DOHH2 (cell line): Measurements from ENCODE around the gene ZNF304.

Source experiments
- H3F3A ChIP-seq: fragments of 200-600 bp; sonication (generic), shearing (Covaris generic); 2 replicates; pipeline ENCODE4 v1.6.0; 2016; ENCODE audit warnings: antibody characterized with exemption, mild to moderate bottlenecking; ENCODE audit not compliant: control insufficient read depth, insufficient read depth
- H3K27ac ChIP-seq: fragments of 200-600 bp; sonication (generic); 2 replicates; pipeline ENCODE4 v1.5.1; 2014; ENCODE audit warnings: low read depth, mild to moderate bottlenecking, low read length, moderate library complexity
- H3K27me3 ChIP-seq: fragments of 200-600 bp; sonication (generic); 2 replicates; pipeline ENCODE4 v1.6.1; 2014; ENCODE audit warnings: mild to moderate bottlenecking, low read length, mixed read lengths; ENCODE audit not compliant: control insufficient read depth
- H3K36me3 ChIP-seq: fragments of 200-600 bp; sonication (generic); 2 replicates; pipeline ENCODE4 v1.6.1; 2014; ENCODE audit warnings: mild to moderate bottlenecking, low read length, moderate library complexity, mixed read lengths; ENCODE audit not compliant: control insufficient read depth
- H3K4me1 ChIP-seq: fragments of 200-600 bp; sonication (generic); 2 replicates; pipeline ENCODE4 v1.6.1; 2014; ENCODE audit warnings: mild to moderate bottlenecking, low read length, mixed read lengths; ENCODE audit not compliant: control insufficient read depth
- H3K4me2 ChIP-seq: fragments of 200-600 bp; sonication (generic); 2 replicates; pipeline ENCODE4 v1.6.0; 2014; ENCODE audit warnings: mild to moderate bottlenecking, low read length, moderate library complexity
- H3K4me3 ChIP-seq: fragments of 200-600 bp; sonication (generic); 2 replicates; pipeline ENCODE4 v1.5.1; 2014; ENCODE audit warnings: mild to moderate bottlenecking, low read length, mixed read lengths
- H3K79me2 ChIP-seq: fragments of 200-600 bp; sonication (generic); 2 replicates; pipeline ENCODE4 v1.6.1; 2014; ENCODE audit warnings: mild to moderate bottlenecking, low read length, mixed read lengths; ENCODE audit not compliant: control insufficient read depth
- H3K9me2 ChIP-seq: fragments of 200-600 bp; sonication (generic); replicated peaks from 2 replicates; pipeline ENCODE4 v1.6.1; 2014; ENCODE audit warnings: mild to moderate bottlenecking, low read length, mixed read lengths; ENCODE audit not compliant: control insufficient read depth
- H3K9me3 ChIP-seq: fragments of 200-600 bp; sonication (generic); 2 replicates; pipeline ENCODE4 v1.6.1; 2014; ENCODE audit warnings: antibody characterized with exemption, low read length, mixed read lengths; ENCODE audit not compliant: control insufficient read depth, insufficient read depth
- H4K20me1 ChIP-seq: fragments of 200-600 bp; sonication (generic); 2 replicates; pipeline ENCODE4 v1.6.0; 2014; ENCODE audit warnings: low read depth, mild to moderate bottlenecking, antibody characterized with exemption, low read length, moderate library complexity; ENCODE audit not compliant: control insufficient read depth, insufficient read depth
- CTCF ChIP-seq: fragments of 200-600 bp; sonication (generic); IDR thresholded peaks from one replicate; pipeline ENCODE4 v1.5.1; 2014; ENCODE audit warnings: antibody characterized with exemption, mild to moderate bottlenecking, low read depth, low read length; ENCODE audit not compliant: poor library complexity, severe bottlenecking
- EZH2phosphoT487 ChIP-seq: fragments of 200-600 bp; sonication (generic); IDR thresholded peaks from 2 replicates; pipeline ENCODE4 v1.6.1; 2017; ENCODE audit warnings: borderline replicate concordance, mild to moderate bottlenecking, antibody characterized with exemption, low read length, moderate library complexity, mixed read lengths

ZNF304 gene

GRCh38 chr19:57362419-57362818 is 11.3 kb downstream of the ZNF304 start:
- H3K27me3 ChIP-seq, result no peaks in the 10 kb centered on the region
- no peaks in the 10 kb centered on the region for H3K79me2 ChIP-seq
- no peaks in the 10 kb centered on the region for H3K36me3 ChIP-seq
- no peaks in the 10 kb centered on the region for H4K20me1 ChIP-seq
- H3K9me2 ChIP-seq, result no peaks in the 10 kb centered on the region
- peak overlapping the region; percentile 65 for H3K4me3 ChIP-seq
- peaks cover 13% of the 10 kb centered on the region for H3K4me1 ChIP-seq
- peak overlapping the region; percentile 60 for H3K4me2 ChIP-seq
- H3K9me3 ChIP-seq, result peaks cover 39% of the 10 kb centered on the region
- peaks cover 7% of the 10 kb centered on the region for H3F3A ChIP-seq
- no peak overlapping the region for H3K27ac ChIP-seq
- no peak for TF ChIP-seq CTCF
- TF ChIP-seq EZH2phosphoT487, result no peak

- peak within 1 kb of the TSS; percentile 60 for H3K4me2 ChIP-seq
- H3K79me2 ChIP-seq, result no peaks in the 10 kb centered on the region
- H4K20me1 ChIP-seq, result no peaks in the 10 kb centered on the region
- peaks cover 7% of the 10 kb centered on the region for H3F3A ChIP-seq
- H3K4me3 ChIP-seq, result peak within 1 kb of the TSS; percentile 65
- no peaks in the 10 kb centered on the region for H3K27me3 ChIP-seq
- H3K9me3 ChIP-seq, result peaks cover 38% of the 10 kb centered on the region
- H3K36me3 ChIP-seq, result no peaks in the 10 kb centered on the region
- peak within 1 kb of the TSS; percentile 13; the same call in 1 of the 2 replicates for H3K27ac ChIP-seq
- no peaks in the 10 kb centered on the region for H3K9me2 ChIP-seq
- TF ChIP-seq EZH2phosphoT487 (no peak), CTCF (no peak)
- peaks cover 13% of the 10 kb centered on the region for H3K4me1 ChIP-seq
Observed at GRCh38 chr19:57362997-57363687, 12.1 kb downstream of the ZNF304 start, which contains the start of the genes TRAPPC2B and ZNF547. Gene TRAPPC2B, plus strand, starts transcription at chr19:57363551. Its CDS starts 1,283 bp downstream, at chr19:57364834. Gene ZNF547, plus strand, starts transcription at chr19:57363551. Its CDS starts 5,005 bp downstream, at chr19:57368556.

GRCh38 chr19:57363688-57364181 is 12.7 kb downstream of the ZNF304 start:
- Histone ChIP-seq H3K9me2 (no peaks in the 10 kb centered on the region), H4K20me1 (no peaks in the 10 kb centered on the region), H3F3A (peaks cover 7% of the 10 kb centered on the region), H3K4me2 (peak overlapping the region; percentile 60), H3K79me2 (no peaks in the 10 kb centered on the region), H3K27ac (peak overlapping the region; percentile 13; the same call in 1 of the 2 replicates), H3K4me3 (peak overlapping the region; percentile 65), H3K9me3 (peaks cover 32% of the 10 kb centered on the region), H3K27me3 (no peaks in the 10 kb centered on the region), H3K36me3 (no peaks in the 10 kb centered on the region), H3K4me1 (peaks cover 13% of the 10 kb centered on the region)
- TF ChIP-seq CTCF (no peak), EZH2phosphoT487 (no peak)
